GM06990 (cell line): ENCODE results near the gene ELOVL7.

ENCODE experiments used
- DNase-seq: peaks from one replicate; pipeline ENCODE4 v3.0.0-alpha.2; 2011; ENCODE audit not compliant: insufficient read length; ENCODE audit errors: extremely low read depth
- H3K27me3 ChIP-seq: replicated peaks from 2 replicates; pipeline ENCODE4 v1.6.0; 2011; ENCODE audit warnings: low read length; ENCODE audit not compliant: control insufficient read depth, insufficient read depth
- H3K36me3 ChIP-seq: 2 replicates; pipeline ENCODE4 v1.5.1; 2011; ENCODE audit warnings: low read length; ENCODE audit not compliant: control insufficient read depth, insufficient read depth
- H3K4me3 ChIP-seq: replicated peaks from 2 replicates; pipeline ENCODE4 v1.5.1; 2011; ENCODE audit warnings: low read depth, mild to moderate bottlenecking, control low read depth, low read length
- TF ChIP-seq, protein P1 (sequence below): IDR thresholded peaks from 2 replicates; pipeline ENCODE4 v1.5.1; 2011; ENCODE audit warnings: low read length, control low read depth, mild to moderate bottlenecking, inconsistent platforms; ENCODE audit not compliant: insufficient read depth, poor library complexity, severe bottlenecking

The ELOVL7 gene

DNA sequence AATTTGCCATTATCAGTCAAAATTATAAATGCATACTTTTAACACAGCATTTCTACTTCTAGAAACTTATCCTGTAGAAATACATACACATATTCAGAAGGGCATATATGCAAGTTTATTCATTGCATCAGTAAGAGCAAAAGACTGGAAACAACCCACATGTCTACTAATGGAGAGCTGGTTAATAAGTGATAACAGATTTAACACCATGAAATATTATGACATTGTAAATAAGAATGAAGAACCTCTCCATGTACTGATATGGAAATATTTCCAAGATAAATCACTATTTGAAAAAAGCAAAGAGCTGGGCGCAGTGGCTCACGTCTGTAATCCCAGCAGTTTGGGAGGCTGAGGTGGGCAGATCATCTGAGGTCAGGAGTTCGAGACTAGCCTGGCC is 54.5 kb downstream of the ELOVL7 start:
- H3K4me3 ChIP-seq, result no peak overlapping the region
- H3K36me3 ChIP-seq, result no peaks in the 10 kb centered on the region
- no peak for DNase-seq
- TF ChIP-seq, protein P1, sequence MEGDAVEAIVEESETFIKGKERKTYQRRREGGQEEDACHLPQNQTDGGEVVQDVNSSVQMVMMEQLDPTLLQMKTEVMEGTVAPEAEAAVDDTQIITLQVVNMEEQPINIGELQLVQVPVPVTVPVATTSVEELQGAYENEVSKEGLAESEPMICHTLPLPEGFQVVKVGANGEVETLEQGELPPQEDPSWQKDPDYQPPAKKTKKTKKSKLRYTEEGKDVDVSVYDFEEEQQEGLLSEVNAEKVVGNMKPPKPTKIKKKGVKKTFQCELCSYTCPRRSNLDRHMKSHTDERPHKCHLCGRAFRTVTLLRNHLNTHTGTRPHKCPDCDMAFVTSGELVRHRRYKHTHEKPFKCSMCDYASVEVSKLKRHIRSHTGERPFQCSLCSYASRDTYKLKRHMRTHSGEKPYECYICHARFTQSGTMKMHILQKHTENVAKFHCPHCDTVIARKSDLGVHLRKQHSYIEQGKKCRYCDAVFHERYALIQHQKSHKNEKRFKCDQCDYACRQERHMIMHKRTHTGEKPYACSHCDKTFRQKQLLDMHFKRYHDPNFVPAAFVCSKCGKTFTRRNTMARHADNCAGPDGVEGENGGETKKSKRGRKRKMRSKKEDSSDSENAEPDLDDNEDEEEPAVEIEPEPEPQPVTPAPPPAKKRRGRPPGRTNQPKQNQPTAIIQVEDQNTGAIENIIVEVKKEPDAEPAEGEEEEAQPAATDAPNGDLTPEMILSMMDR, result no peak
- no peaks in the 10 kb centered on the region; the same call in 1 of the 2 replicates for H3K27me3 ChIP-seq

DNA sequence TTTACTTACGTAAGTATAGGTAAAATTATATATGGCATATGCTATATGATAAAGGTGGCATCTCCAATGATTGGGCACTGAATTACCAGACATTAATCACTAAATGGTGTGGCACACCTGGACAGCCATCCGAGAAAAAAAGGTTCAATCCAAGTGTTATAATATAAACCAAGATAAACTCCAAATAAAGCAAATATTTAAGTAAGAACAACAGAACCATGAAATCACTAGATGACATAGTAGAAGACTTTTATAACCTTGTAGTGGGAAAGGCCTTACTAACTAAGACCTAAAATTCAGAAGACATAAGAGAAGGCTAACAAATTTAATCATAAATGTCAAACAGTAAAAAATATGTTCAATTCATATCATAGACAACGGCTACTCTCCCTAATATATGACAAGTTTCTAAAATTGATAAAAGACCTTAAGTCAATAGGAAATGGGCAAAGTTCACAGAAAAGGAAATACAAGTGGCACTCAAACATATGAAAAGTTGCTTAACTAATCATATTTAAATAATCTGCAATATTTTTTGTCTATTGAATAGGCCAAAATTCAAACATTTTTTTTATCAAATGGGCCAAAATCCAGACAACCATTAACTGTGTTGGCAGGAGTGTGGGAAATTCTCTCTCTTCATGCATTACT is 55.1 kb downstream of the ELOVL7 start:
- TF ChIP-seq, protein P1, result no peak
- H3K27me3 ChIP-seq, result no peaks in the 10 kb centered on the region; the same call in 1 of the 2 replicates
- no peak for DNase-seq
- no peaks in the 10 kb centered on the region for H3K36me3 ChIP-seq
- H3K4me3 ChIP-seq, result no peak overlapping the region

DNA sequence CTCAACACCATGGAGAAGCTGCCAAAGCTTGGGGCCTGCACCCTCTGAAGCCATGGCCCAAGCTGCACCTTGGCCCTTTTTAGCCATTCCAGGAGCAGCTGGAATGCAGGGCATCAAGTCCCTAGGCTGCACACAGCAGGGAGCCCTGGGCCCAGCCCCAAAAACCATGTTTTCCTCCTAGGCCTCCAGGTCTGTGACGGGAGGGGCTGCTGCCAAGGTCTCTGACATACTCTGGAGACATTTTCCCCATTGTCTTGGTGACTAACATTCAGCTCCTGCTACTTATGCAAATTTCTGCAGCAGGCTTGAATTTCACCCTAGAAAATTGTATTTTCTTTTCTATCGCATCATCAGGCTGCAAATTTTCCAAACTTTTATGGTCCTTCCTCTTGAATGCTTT is 64.6 kb downstream of the ELOVL7 start:
- DNase-seq, result no peak
- TF ChIP-seq, protein P1, result no peak
- Histone ChIP-seq H3K4me3 (no peak overlapping the region), H3K27me3 (no peaks in the 10 kb centered on the region), H3K36me3 (no peaks in the 10 kb centered on the region)

DNA sequence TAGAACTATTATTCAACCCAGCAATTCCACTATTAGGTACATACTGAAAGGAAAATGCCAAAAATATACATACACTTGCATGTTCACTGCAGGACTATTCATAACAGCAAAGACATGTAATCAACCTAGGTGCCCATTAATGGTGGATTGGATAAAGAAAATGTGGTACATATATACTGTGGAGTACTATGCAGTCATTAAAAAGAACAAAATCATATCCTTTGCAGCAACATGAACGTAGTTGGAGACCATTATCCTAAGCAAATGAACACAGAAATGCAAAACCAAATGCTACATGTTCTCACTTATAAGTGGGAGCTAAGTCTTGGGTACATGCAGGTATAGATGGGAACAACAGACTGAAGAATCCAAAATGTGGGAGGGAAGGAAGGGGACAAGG is 67.7 kb downstream of the ELOVL7 start:
- TF ChIP-seq, protein P1, result no peak
- no peak for DNase-seq

DNA sequence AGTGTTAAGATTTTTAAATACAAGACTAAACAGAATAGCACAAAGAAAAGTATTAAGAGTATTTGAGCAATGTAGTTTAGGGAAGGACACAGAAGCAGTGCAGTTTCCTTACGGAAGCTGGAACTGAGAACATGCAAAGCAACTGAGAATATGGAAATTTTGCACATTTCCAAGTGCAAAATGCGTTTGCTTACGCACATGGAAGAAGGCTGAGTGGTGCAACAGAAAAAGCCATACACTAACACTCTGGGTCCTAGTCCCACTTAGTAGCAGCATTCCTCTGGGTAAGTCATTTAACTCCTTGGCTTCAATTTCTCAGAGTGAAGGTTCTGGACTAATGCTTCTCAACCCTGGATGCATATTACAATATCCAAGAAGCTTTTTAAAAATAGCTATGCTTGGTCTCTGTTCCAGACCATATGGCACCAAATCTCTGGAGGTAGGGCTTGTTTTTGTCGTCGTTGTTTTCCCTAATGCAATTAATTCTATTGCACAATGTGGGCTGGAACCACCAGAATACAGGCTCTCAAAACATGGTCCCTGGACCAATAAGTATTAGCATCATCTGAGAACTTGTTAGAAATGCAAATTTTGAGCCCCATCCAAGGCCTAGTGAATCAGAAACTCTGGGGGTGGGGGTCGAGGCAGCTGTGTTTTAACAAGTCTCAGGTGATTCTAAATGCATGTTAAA is 78.9 kb downstream of the ELOVL7 start:
- H3K4me3 ChIP-seq, result no peak overlapping the region

More for the DNA sequence above, 67.7 kb downstream of the ELOVL7 start:
- no peak overlapping the region for H3K4me3 ChIP-seq
- no peaks in the 10 kb centered on the region for H3K36me3 ChIP-seq
- H3K27me3 ChIP-seq, result no peaks in the 10 kb centered on the region

More for the DNA sequence above, 78.9 kb downstream of the ELOVL7 start:
- TF ChIP-seq, protein P1, result no peak
- no peaks in the 10 kb centered on the region for H3K27me3 ChIP-seq
- no peaks in the 10 kb centered on the region for H3K36me3 ChIP-seq
- no peak for DNase-seq
